Measurements from ENCODE around the gene ECI1.

Gene ECI1

DNA sequence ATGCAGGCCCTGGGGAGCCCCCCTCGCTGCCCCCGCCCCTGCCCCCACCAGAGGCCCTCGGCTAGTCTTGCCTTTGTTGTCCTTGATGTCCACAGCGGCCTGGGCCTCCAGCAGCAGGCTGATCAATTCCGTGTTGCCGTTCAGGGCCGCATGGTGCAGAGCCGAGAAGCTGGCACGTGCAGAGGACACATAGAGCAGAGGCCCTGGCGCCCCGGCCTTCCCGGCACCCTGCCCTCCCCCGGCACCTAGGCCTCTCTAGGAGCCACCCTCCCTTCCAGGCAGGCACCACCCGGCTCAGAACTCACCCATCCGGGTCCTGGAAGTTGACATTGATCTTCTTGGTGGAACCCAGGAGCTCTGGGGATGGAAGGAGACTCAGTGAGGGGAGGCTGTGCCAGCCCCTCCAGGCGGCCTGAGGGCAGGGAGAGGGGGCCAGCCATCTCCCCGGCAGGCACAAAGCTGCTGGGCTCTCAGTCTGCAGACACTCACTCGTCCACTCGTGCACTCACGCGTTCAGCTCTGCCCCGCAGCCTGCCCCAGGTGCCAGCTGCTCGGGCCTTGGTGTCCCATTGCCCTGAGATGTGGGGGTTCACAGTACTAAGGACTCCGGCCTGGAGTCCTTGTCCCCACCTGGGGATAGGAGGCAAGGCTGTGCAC, 61.3 kb downstream of the ECI1 start:
- no peak overlapping the region for H3K4me3 ChIP-seq (ENCODE audit: low read length)
- no peaks in the 10 kb centered on the region for H3K36me3 ChIP-seq (replicated peaks; ENCODE audit: insufficient read depth, low read length)
- H3K9ac ChIP-seq (ENCODE audit: low read length): no peak overlapping the region
- H3K4me1 ChIP-seq (ENCODE audit: low read length): no peaks in the 10 kb centered on the region
- H2AFZ ChIP-seq (ENCODE audit: low read length): no peak overlapping the region
- H3K4me2 ChIP-seq (ENCODE audit: low read depth, low read length): no peak overlapping the region
- H3K27ac ChIP-seq (ENCODE audit: low read length): no peak overlapping the region
- no peaks in the 10 kb centered on the region for H3F3A ChIP-seq (ENCODE audit: insufficient read depth, low read length)
- H3K9me2 ChIP-seq (replicated peaks; ENCODE audit: insufficient read depth, low read length): no peaks in the 10 kb centered on the region
- peaks cover 88% of the 10 kb centered on the region for H3K27me3 ChIP-seq (replicated peaks; ENCODE audit: insufficient read depth, low read length)
- TF ChIP-seq EZH2 (optimal IDR thresholded peaks at IDR 0.05; ENCODE audit: low read depth, low read length) (no peak), EZH2phosphoT487 (IDR thresholded peaks at IDR 0.05; ENCODE audit: low read length) (no peak)
- TF ChIP-seq, protein P1, sequence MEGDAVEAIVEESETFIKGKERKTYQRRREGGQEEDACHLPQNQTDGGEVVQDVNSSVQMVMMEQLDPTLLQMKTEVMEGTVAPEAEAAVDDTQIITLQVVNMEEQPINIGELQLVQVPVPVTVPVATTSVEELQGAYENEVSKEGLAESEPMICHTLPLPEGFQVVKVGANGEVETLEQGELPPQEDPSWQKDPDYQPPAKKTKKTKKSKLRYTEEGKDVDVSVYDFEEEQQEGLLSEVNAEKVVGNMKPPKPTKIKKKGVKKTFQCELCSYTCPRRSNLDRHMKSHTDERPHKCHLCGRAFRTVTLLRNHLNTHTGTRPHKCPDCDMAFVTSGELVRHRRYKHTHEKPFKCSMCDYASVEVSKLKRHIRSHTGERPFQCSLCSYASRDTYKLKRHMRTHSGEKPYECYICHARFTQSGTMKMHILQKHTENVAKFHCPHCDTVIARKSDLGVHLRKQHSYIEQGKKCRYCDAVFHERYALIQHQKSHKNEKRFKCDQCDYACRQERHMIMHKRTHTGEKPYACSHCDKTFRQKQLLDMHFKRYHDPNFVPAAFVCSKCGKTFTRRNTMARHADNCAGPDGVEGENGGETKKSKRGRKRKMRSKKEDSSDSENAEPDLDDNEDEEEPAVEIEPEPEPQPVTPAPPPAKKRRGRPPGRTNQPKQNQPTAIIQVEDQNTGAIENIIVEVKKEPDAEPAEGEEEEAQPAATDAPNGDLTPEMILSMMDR (IDR thresholded peaks at IDR 0.05; ENCODE audit: low read length): no peak
- H3K79me2 ChIP-seq (ENCODE audit: low read length): no peaks in the 10 kb centered on the region
- no peaks in the 10 kb centered on the region for H3K9me3 ChIP-seq (replicated peaks; ENCODE audit: insufficient read depth, low read length)
- H4K20me1 ChIP-seq (ENCODE audit: insufficient read depth, low read length): no peaks in the 10 kb centered on the region
- DNase-seq: no peak
